Measurements from ENCODE around the gene CBR3.

CBR3 gene

DNA sequence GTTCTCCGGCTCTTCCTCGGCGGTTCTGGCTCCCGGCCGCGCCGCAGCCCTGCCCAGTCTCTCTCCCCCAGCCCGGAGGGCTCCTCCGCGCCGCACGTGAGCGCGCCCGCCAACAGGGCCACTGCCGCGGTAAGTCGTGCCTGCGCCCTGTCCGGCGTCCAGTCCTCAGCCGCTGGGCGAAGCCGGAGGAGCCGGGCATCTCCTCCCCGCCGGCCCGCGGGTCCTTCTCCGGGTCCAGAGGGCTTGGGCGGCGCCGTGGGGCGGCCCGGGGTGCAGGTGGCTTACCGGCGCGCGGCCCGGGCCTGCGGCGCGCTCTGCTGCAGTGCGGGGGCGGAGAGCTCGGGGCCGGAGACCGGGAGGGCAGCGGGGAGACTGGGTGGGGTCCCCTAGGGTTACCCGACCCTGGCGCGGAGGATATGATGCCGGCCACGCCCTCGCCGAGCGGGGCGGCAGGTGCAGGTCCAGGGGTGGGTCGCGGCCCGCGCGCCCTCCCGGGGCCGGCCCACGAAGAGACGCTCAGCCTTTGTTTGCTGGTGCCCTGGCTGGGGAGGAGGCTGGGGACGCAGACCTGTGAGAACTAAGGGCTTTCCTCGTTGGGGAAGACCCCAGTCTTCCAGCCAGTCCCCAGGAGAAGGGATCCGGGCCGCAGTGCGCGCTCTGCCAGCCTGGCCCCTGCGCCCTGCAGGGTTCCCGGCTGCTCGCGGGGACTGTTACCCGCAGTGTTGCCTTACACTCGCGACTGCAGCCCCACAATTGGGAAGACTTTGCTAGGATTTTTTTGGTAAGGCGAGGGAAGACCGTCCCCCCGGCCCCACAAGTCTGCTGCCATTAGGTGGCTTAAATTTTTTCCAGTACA is 22.2 kb downstream of the CBR3 start, which contains the start of gene DOP1B:
TSS of gene DOP1B (plus strand) at position 10 of the 856 bp plus-strand sequence. CDS start 7,910 bp downstream, outside the sequence.
- DNase-seq, result no peak

DNA sequence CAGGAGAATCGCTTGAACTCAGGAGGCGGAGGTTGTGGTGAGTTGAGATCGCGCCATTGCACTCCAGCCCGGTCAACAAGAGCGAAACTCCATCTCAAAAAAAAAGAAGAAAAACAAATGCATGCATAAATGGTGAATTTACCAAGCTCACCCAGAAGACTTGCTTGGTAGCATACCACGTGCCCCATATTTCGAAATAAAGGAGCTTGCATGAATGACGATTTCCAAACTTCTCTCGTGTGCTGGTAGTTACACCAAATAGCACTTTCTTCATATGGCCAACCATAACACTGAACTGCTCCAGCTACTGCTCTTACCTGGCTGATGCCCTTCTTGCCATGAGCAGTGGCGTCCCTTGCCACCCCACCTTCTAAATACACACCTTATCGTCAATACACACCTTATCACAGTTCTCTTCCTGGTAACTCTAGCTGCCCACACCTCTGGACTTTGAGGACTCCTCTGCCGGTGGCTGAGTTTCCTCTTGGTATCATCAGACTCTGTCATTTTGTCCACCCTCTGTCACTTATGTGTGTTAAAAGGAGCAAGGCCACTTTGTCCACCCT is 24.6 kb downstream of the CBR3 start:
- DNase-seq, result no peak

DNA sequence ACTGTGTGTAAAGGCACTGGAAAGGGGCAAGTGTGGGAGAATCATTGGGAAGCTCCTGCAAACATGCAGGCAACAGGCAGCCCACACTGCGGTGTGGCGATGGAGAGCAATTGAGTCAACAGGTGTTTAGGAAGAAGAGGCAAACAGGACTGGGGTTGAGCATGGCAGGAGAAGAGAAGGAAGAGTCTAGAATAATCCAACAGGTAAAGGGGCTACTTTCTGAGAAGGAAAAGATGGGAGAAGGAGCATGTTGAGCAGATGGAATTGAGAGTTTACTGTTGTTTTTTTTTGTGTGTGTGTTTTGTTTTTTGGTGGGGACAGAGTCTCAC is 25.9 kb downstream of the CBR3 start:
- DNase-seq, result no peak

DNA sequence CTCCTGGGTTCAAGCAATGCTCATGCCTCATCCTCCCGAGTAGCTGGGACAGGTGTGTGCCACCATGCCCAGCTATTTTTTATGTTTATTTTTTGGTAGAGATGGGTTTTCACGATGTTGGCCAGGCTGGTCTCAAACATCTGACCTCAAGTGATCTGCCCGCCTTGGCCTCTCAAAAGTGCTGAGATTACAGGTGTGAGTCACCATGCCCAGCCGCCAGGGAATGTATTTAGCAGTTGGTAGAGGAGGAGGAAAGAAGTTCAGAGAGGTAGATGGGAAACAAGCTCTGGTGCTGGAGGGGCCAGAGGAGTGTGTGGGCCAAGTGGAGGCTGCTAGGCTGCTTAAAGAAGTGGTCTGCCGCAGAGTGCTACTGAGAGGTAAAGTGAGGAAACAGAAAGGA is 27.8 kb downstream of the CBR3 start:
- no peak for DNase-seq

DNA sequence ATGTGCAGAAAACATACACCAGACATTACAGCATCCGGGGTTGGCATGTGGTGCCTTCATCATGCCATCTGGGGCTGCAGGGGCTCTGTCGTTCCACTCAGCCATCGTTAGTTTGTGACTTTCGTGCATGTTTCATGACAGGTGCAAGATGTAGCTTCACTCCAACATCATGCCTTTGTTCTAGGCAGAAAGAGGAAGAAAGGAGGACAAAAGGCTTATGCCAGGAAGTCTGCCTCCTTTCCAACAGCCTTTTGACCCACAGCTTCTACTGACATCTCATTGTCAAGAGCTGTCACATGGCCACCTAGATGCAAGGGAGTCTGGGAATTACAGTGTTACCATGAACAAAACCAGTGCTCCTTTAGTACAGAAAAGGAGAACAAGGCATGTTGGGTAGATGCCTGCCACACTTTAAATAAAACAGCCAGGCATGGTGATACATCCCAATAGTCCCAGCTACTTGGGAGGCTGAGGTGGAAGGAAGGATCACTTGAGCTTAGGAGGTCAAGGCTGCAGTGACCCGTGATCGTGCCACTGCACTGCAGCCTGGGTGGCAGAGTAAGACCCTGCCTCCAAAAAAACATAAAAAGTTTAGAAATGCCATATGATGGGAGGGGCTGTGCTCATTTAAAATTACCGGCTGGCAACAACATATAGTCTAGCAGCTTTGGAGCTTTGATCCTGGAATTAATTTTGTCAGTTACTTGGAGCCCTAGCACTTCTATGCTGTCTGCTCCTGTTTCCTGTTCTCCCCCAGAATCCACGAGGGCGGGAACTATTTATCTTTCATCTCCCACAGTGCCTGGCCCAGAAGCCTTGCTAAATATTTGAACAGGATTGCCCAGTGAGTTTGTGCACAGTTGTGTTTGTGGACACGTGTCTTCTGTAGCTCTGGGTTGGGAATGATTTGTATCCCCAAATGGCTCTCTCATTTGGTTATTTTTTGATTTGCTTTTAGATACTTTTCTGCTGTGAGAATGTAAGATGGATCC is 29.2 kb downstream of the CBR3 start:
- DNase-seq, result no peak

DNA sequence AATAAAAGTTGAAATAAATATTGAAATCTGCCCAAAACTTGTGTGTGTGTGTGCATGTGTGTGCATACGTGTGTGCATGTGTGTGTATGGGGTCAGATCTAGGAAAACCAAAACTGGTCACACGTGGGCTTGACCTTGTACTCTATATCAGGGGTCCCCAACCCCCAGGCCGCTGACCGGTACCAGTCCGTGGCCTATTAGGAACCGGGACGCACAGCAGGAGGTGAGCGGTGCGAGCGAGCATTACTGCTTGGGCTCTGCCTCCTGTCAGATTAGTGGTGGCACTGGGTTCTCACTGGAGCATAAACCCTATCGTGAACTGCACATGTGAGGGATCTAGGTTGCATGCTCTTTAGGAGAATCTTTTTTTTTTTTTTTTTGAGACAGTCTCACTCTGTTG is 30.5 kb downstream of the CBR3 start:
- no peak for DNase-seq

DNA sequence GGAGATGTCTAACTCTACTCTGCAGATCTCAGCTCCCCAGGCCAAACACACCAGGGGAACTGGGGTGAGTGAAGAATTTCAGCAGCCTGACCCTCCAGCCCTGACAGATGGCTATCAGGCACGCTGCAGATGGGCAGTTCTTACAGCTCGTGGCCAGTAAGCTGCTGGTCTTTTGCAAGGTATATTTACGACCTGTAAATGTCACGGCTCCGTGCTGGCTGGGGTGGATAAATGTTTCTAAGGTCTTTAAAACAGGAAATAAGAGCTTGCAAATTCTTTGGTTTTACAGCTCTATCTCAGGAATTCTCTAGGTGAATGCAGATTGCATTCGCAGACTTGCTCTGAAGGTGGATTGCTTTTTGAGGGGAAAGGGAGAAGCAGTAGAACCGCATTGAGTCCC is 31.8 kb downstream of the CBR3 start:
- DNase-seq, result no peak

DNA sequence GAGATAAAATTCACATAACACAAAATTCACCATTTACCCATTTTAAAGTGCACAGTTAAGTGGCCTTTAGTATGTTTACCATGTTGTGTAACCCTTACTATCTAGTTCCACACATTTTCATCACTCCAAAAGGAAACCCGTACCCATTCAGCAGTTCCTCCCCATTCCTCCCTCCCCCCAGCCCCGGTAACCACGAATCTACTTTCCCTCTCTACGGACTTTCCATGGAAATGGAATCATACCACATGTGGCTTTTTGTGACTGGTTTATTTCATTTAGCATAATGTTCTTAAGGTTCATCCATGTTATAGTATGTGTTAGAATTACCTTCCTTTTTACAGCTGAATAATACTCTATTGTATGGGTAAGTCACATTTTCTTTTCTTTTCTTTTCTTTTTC is 32.7 kb downstream of the CBR3 start:
- no peak for DNase-seq

DNA sequence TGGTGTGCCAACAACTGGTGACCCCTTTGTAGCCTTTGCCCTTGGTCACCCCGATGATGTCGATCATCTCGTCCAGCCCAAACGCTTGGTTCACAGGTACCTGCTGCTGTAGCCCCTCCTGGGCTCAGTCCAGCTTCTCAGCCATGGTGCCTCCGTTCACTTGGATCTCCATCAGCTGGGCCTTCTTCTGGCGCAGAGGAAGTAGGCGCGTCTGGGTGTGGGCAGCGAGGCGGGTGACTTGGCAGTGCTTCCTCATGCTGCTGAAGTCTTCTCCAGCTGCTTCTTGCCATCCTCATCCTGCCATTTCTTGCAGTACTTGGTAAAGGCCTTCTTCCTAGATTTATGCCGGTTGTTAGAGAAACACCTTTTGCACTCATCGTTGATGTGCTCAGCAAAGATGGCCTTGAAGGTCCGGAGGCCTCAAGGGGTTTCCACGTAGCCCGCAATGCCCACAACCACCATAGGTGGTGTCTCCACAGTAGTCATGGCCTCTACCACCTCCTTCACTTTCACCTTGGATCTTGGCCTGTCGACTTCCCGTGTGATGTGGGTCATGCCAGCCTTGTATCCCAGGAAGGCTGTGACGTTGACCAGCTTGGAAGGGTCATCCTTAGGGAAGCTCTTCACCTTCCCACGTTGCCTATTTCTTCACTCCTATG is 34.7 kb downstream of the CBR3 start:
- no peak for DNase-seq

DNA sequence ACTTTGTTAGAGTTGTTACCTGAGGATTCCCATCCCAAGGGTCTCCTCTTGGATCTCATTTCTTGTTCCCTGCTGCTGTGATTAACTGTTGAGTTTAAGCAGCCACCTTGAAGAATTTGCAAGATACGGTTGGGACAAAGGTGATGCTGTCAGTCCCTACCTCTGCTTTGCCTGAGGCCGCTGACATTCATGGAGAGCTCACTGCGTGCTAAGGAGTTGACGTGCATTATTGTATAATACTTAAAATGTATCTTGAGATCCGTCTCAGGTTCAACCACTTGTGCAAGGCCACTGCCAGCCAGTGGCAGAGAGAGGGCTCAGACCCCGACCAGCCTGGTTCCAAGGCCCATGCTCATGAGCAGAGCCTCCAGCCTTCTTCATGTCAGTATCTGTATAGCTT is 35.9 kb downstream of the CBR3 start:
- DNase-seq, result no peak

DNA sequence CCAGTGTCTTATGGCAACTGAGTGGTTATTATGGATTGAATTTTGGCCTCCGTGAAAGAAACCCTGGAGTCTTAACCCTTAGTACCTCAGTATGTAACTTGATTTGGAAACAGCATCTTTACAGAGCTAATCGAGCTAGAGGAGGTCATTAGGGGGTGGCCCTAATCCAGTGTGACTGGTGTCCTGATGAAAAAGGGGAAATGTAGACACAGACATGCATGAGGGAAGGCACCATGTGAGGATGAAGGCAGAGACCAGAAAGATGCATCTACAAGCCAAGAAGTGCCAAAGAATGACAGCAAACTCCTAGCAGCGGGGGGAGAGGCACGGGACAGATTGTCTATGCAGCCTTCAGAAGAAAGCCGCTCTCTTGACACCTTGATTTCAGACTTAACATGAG is 36.5 kb downstream of the CBR3 start:
- DNase-seq, result no peak

DNA sequence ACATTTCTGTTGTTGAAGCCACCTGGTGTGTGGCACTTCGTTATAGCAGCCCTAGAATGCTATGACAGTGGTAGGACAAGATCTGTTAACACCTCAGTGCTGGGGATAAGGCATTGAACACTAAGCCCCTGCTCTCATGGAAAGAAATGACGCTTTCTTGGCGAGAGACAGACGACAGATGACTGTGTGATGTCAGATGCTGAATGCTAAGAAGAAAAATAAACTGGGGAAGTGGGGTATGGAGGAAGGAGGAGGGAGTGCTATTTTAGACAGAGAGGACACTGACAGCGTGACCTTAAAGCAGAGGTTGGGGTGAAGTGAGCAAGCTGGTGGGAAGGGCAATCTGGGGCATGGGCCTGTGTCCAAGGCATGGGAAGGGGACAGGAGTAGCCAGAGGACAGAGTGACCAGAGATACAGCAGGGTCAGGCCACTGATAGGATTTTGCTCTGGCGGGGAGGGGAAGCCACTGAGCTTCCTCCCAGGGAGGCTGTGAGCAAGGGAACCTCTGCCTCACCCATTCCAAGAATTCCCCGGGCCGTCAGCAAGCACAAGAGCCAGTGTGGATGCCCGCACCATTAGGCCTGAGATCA is 37.0 kb downstream of the CBR3 start:
- no peak for DNase-seq

DNA sequence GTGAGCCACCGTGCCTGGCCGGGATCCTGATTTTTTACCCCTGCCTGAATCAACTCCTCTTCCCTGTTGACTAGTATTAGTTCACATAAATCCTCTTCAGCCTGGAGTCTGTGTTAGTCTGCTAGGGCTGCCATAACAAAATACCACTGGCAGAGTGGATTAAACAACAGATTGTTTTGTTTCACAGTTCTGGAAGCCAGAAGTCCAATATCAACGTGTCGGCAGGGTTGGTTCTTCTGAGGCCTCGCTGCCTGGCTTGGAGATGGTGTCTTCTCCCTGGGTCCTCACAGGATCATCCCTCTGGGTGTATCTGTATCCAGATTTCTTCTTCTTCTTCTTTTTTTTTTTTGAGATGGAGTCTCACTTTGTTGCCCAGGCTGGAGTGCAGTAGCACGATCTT is 39.9 kb downstream of the CBR3 start:
- DNase-seq, result no peak

DNA sequence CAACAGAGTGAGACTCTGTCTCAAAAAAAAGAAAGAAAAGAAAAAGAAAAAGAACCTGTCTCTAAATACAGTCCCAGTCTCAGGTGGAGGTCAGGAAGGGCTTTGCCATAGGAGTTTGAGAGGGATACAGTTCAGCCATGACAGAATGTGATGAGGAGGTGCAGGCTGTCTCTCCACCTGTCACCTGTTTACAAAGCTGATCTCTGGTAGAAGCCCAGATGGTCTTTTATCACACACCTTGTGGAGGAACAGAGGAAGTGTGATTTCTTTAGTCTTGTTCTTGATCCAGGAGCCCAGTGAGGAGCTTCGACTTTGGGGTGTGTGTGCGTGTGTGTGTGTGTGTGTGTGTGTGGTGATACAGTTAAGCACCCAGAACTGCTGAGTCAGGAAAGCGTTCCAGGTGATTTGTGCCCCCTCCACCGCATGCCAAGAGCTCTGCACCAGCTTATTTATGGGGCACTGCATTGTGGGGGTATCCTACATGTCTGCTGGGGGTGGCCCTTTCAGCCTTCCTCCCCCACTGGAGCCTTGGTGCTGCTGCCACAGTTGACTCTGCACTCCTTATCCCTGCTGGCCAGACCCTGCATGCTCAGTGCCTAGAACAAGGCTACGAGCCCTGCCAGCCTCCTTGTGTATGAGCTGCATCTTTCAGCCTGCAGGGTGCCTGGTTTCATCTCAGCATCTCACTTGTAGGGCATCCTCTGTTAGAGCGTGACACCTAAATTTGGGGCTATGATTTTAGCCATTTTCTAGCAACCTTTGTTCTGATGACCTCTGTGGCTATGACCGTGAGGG is 41.1 kb downstream of the CBR3 start:
- DNase-seq, result no peak

DNA sequence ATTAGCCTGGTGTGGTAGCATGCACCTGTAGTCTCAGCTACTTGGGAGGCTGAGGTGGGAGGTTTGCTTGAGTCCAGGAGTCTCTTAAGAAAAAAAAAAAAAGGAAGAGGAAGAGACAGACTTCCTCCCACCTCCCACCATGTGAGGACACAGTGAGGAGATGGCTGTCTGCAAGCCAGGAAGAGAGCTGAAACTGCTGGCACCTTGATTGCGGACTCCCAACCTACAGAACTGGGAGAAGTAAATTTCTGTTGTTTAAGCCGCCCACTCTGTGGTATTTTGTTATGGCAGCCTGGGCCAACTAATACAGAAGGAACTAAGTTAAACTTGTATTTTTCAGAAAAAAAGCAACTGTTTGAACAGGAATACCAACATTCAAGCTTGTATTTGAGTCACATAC is 43.5 kb downstream of the CBR3 start:
- no peak for DNase-seq

DNA sequence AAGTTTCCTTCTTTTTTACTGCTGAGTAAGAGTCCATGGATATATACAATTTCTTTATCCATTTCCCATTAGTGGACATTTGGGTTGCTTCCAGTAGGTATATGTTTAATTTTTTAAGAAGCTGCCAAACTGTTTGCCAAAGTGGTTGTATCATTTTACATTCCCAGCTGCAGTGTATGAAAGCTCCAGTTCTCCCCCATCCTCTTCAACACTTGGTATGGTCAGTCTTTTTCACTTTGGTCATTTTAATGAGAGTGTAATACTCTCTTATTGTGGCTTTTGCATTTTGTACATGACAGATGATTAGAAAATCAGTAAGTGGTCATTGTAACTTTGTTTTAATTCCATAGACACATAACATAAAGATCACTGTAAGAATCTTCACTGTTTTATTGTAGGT is 44.3 kb downstream of the CBR3 start:
- no peak for DNase-seq

DNA sequence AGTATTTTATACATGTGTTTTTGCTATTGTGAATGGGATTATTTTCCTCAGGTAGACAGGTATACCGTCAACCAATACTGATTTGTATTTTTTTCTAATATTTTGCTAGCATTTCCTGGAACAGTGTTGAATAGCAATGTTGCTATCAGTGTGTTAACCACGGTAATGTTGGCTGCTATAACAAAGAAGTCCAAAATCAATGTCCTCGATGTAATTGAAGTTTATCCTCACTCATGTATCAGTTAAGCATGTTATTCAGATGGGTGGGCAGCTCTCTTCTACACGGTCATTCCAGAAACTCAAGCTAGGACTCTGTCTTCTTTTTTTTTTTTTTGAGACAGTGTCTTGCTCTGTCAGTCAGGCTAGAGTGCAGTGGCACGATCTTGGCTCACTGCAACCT is 46.1 kb downstream of the CBR3 start:
- DNase-seq, result no peak

DNA sequence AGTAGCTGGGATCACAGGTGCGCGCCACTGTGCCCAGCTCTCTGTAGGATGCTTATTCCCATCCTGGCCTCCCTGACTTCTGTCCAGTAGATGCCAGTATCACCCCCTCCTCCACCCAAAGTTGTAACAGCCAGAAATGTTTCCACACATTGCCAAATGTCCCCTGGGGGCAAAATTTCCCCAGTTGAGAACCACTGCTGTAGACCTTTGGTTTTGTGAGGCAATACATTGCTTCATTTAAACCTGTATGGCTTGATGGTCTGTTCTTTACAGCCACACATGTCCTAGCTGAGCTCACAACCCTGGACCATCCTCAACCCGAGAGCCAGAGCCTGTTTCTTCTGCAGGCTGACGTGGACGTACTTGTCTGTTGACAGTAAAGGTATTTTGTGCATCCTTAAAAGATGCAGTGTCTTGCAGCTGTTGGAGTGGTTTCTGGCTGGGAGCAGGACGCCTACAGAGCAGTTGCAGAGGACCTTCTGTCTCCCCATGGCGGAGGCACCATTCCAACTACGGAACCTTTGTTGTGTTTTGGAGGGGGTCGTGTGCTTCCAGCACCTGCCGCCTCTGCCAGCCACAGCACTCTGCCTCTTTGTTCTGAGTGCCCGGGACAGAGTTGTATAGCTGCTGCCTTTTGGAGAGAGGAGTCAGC is 48.4 kb downstream of the CBR3 start:
- no peak for DNase-seq

DNA sequence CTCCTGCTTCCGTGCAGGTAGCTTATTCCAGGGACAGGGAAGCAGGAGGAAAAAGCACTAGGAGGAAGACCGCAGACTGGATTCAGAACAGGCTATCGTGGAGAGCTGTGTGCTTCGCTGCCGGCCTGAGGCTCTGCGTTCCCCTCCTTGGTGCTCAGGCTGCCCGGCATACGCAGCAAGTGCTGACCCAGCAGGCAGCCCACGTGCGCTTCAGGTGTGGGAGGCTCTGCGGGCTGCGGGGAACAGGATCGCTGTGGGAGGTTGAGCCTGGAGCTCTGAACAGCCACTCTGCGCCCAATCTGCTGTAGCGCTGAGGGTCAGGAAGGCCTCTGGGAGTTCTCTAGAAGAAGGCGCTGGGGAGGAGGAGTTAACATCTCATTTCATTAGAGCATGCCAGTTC is 49.7 kb downstream of the CBR3 start:
- no peak for DNase-seq

DNA sequence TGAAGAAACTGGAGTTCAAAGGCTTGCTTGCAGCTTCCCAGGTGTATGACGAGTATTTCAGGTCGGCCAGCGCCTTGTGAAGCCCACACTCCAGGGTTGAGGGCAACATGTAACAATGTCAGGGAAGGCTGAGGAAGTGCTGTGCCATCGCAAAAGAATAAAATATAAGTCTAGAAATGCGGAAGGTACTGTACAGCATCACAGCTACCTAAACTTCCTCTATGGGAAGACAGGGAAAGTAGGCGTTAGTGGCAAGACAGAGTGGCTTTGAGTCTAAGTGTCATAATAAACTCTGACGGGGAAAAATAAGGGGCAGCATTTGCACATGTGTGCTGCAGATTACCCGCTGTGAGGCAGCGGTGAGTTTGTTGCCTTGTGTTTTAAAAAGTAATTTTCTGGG is 50.6 kb downstream of the CBR3 start:
- no peak for DNase-seq

DNA sequence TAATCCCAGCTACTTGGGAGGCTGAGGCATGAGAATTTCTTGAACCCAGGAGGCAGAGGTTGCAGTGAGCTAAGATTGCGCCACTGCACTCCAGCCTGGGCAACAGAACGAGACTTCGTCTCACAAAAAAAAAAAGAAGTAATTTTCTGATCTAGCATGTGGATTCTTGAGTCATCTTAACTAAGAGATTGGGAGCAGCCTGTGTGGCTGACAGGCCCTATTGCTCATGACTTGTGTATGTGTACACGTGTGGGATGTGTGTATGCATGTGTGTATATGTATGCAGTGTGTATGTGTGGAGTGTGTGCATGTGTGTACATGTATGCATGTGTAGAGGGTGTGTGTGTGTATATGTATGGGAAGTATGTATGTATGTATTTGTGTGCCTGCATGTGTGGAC is 51.2 kb downstream of the CBR3 start:
- no peak for DNase-seq
